NCI-H226 (cell line): ENCODE measurements around the gene HS6ST1.
A peak's percentile ranks its signal among the peaks of the same experiment; 100 is the strongest.
"Not testable (repeated sequence)": the region's sequence is repeated elsewhere in the genome, so short reads cannot be mapped to it uniquely, and the experiment has no call there.

Source experiments
- DNase-seq: peaks from one replicate; pipeline ENCODE4 v3.0.0-alpha.2; 2015

HS6ST1 gene

DNA sequence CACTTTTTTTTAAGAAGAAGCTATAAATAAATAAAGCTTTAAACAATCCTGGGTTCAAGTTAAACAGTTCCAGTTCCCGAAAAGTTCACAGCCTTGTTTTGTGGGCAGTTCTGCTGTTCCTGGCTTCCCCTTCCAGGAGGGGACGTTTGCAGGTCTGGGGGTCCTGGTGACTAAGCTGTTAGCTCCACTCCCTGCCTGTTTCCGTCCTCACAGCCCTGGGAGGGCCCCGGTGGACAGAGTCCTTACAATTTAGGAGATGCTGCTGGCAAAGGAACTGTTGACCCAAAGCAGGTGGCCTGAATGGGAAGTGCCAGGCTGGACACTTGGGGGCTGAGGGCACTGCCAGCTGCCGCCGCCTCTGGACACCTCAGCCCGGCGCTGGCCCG is 53.1 kb downstream of the HS6ST1 start:
- DNase-seq = not testable (repeated sequence)

DNA sequence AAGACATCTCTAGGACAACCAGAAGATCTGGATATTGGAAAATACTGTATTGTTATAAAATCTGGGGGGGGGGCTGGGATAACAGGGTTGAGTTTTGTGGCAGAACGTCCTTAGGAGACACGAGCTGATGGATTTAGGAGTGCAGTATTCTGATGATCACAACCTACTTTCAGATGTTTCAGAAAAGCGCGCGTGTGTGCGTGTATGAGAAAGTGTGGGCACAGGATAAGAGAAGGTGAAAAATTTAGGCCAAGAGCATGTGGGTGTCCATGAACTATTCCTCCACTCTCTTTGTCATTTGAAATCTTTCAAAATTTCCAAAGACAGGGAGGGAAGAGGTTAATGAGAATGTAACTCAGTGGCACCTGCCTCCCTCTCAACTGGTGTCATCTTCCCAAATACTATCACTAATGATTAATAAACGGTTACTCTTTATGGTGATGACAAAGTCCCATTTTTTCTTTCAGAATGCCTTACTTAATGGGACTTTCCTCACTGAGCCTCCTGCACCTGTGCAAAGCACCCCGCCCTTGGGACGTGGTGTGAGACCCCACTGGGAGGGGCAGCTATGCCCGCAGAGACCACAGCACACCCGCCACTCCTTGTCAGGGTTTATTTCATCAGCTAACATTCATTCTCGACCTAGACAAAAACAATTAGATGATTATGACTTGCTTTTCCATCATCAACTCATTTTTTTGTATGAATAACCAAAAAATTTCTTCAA is 53.6 kb downstream of the HS6ST1 start:
- DNase-seq = no peak

DNA sequence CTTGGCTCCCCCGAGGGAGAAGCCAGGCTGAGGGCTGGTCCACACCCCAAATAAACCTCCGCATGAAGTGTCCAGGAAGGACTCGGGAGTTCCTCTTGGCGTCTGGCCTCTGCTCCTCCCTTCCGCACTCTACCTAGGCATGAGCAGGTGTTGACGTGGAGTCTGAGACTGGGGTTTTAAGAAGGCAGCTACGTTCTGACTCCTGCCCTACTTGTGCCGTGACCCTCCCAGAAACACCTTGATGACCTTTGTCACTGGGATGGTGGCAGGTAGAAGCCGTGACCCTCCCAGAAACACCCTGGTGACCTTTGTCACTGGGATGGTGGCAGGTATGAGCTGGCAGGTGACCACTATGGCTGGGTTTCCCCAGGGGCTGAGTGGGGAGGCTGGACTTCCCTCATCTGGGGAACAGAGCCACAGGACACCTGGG is 54.8 kb downstream of the HS6ST1 start:
- DNase-seq = no peak

DNA sequence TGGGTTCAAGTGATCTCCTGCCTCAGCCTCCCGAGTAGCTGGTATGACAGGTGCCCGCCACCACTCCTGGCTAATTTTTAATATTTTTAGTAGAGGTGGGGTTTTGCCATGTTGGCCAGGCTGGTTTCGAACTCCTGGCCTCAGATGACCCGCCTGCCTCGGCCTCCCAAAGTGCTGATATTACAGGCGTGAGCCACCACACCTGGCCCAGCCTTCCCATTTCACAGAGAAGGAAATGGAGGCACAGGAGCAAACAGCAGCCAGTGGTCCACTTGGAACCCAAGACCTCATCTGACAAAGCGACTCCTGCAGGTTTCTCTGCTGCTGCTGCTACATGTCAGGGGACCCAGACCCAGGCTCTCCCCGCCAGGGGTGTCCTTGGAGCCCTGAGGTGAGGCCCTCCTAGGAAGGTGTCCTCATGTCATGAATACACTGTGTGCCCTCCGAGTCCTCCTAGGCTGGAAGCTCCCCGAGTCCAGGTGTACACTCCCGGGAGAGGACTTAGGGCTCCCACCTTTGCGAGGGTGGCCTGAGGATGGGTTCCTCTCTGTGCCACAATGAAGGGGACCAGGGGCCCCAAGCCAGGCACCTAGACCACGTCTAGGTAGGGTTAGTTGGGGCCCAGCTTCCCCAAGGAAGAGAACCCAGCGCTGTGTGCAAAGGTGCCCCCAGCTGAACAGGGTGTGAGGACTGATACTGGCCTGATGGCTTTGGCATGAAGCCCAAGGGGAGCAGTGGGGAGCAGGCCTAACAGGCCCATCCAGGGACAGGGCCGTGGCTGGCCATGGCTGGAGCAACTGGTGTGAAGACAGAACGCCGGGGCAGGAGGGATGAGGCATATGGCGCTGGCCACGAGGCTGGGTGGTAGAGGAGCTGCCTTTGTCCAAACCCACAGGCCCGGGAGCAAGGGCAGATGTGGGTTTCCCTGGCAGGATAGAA is 56.1 kb downstream of the HS6ST1 start:
- no peak for DNase-seq

DNA sequence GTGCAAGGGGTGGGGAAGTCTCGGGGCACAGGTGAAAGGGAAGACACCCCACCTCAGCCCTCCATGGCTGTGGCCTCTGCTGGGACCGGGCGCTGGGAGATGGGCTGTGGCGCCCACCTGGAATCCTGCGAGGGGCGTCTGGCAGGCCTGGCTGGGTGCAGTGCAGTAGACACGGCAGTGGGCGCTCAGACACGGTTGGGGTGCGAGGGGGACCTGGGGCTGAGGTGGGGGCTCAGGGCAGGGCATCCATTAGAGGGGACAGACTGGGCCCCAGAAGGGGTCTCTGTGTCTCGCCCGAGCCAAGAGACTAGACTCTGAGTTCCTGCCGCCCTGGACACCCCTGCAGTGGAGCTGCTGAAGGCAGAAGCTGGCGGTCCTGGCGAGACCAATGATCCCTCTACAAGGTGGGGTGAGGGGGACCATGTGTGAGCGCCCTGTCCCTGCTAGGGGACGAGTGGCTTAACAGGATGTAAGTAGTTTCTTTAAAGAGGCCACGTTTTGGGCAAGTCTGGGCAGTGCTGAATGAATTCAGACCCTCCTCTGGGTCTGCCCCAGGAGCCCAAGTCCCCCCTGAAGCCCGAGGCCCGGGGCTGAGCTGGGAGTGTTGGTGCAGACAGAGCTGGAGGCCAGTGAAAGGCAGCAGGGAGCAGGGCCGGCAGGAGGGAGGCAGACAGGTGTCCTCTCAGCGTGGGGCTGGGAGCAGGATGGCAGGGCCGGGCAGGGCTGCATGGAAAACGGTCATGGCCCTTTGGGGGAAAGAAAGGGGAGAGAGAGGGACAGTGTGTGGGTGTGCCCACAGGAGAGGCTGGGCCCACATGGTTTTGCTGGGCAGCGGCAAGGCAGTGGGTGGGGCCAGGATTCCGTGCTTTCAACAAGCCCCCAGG is 57.2 kb downstream of the HS6ST1 start:
- no peak for DNase-seq

DNA sequence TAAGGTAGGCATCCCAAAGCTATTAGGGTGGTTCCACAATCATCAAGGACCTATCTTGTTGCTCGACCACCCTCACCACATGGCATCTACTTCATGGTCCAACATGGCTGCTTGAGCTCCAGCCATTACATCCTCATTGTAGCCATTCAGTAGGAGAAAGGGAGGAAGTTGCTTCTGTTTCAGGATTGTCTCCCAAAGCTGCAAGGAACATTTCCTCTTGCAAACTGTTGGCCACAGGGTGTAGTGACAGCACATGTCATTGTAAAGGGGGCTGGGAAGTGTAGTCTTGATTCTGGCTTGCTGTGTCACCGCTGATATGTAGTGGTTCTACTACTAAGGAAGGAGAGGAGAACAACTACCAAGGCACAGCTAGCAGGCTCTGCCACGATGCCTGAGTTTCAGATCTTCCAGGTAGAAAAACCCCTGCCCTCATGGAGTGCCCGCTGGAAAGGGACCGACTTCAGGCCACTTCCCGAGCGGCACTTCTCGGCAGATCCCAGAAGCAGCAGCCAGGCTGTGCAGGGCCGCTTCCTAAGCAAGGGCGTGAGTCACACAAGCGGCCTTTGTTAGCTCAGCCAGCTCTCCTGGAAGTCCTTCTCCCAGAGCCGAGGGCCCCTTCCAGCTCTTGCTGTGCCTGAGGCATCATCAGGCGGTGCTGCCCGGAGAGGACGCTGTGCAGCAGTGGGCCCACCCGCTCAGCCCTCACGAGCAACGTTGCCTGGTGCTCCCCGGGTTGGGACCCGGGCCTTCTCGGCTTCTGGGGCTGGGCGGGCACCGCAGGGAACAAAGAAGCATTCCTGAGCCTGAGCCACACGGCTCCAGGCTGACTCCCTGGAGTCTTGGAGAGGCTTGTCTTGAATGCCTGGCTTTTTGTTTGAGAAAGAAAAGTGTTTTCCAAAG is 58.2 kb downstream of the HS6ST1 start:
- DNase-seq = no peak

DNA sequence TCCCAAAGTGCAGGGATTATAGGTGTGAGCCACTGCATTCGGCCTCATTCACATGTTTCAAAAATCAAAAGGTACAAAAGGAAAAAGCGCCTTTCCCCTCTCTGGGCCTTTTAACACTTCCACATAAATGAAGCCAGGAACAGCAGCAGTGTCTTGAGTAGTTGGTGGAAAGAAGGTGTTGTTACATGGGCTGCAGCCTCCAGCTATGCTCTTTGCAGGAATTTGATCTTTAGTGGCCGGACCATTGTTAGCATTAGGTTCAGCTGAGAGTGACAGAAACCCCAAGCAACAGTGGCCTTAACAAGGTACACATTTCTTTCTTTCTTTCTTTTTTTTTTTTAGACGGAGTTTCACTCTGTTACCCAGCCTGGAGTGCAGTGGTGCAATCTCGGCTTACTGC is 59.1 kb downstream of the HS6ST1 start:
- no peak for DNase-seq

DNA sequence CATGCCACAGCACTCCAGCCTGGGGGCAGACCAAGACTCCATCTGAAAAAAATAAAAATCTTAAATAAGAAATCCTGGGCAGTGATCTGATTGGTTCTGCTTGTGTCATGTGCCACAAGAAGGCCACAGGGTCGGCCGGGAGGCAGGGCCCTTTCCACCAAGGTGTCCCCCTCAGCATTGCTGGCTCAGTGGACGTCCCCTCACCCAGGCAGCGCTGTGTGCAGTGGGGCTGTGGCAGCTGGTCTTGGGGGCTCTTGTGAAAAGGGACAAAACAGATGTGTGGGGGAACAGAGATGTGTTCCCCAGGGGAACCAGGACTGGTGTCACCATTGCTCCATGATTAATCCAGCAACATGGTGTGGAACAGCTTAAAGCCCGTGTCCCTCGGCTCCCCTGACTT is 60.5 kb downstream of the HS6ST1 start:
- no peak for DNase-seq

DNA sequence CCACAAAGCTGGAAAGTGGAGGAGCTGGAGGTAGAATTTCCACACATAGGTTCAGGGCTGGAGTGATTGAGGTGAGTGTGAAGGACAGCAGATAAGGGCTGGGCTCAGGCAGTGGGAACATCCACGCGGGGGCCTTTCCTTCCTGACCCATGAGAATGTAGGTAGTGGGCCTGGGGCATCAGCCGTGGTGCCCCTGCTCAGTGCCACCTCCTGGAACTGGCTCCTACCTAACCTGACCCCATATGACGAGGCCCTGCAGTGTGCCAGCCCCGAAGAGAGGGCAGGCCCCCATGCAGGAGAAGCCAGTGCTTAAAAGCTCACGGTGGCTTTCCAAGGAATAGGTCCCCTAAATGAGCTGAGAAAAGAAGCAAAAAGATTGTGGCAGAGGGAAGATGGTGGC is 66.2 kb downstream of the HS6ST1 start:
- no peak for DNase-seq

DNA sequence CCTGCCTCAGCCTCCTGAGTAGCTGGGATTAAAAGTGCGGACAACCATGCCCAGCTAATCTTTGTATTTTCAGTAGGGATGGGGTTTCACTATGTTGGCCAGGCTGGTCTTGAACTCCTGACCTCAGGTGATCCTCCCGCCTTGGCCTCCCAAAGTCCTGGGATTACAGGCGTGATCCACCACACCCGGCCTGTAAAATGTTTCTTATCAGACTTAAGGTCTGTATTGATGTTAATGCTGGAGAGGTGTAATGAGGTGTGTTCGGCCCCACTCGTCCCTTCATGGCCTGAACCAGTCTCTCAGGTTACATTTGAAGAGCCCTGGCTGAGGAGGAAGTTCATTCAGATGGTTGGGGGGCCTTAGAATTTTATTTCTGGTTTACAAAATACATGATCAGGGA is 66.6 kb downstream of the HS6ST1 start:
- DNase-seq = not testable (repeated sequence)

DNA sequence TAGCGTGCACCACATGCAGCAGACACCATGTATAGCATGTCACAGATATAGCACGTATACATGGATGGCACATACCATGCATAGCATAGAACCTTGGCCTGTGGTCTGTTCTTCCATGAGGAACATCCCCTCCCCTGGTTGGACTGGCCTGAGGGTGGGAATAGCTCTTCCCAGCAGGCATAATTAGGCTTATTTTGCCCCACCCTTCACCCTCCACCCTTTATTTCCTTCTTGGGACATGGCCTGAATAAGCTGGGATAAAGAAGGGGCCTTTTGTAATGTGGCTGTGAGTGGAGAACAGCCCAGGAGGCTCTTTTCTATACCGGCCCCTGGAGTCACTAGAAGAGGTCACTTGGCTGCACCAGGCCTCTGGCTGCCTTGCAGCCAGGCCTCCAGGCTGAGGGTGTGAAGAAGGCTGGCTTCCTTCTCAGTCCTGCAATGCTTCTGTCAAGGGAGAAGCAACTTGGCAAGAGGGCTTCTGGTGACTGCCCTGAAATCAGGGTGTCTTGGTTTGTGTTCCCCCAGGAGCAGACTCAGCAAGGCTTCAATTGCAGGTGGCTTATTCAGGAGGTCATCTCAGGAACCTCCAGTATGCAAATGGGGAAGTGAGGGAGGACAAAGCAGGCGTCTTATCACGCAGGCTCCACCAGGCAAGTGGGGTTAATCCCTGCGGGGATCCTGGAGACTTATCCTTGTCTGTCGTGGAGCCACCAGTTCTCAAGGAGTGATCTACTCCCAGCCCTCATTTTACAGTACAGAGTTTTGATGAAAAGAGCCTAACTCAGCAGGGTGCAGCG is 68.2 kb downstream of the HS6ST1 start:
- DNase-seq = no peak

DNA sequence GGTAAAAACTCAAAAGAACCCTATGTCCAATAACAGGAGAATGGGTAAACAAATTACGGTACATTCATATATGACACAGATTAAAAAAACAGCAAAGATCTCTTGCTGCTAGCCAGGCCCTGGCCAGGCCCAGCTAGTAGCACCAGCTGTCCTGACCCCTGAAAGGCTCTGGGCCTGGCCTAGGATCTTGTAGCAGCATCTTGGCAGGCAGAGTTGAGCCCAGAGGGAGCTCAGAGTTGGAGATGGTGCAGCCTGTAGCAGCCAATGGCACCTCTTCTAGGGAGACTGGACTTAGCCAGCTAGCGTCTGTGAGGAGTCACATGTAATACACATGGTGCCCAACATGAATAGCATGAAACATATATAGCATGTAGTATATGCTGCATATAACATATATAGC is 69.1 kb downstream of the HS6ST1 start:
- no peak for DNase-seq

DNA sequence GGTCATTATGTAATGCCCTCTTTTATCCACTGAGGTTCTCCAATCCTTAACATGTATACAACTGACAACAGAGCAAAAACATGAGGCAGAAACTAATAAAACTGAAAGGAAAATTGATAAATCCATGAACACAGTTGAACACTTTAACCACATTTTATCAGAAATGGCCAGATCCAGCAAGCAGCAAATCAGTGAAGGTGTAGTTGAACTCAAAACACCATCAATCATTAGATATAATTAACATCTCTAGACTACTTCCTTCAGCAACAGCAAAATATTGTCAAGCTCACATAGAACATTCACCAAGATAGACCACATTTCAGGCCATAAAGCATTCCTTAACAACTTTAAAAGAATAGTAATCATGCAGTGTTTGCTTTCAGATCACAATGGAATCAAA is 72.9 kb downstream of the HS6ST1 start:
- no peak for DNase-seq

DNA sequence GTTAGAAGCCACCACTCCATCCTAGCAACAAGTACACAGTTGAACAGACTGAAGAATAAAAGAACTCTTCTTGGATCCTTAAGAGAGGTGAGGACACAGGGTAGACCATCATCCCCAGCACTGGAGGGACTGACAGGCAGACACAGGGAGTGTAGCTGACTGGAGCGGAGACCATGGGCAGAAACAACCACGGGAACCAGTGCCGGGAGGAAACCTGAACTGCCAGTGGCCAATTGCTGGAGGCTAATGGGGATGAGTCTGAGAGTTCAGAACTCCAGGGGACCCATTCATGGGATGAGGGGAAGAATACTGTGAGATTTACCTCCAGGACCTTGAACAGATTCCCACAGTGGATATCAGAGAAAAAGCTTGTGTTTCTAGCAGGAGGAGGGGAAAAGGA is 76.8 kb downstream of the HS6ST1 start:
- no peak for DNase-seq

DNA sequence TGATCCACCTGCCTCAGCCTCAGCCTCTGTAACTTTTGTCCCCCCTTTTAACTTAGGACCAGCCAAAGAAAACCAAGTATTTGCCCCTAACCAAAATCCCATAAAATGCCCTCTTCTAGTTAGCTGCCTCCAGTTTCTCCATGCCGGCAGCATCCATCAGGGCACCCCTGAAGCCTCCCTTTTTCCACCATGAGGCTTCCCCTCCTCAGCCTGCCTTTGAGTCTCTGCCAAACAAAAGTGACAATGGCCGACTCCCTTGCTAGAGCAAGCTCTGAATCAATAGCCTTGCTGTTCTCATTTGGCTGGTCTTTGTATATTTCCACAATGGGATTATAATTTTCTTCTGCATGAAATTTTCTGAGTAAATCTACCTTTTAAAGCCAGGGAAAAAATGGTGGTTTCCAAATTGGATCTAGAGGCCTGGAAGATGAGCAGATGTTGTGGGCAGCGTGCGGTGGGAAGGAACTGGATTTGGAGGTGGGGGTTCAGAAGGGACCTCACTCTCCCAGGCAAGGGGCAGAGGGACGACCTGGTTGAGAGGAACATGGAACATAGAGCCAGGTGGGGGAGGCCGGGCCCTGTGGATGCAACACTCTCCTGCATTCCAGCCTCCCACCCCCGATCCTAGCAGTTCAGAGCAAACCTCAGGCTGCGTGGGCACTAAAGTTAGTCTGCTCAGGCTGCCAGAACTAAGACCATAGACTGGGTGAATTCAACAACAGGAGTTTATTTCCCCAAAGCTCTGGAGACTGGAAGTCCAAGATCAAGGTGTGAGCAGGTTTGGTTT is 80.6 kb downstream of the HS6ST1 start:
- no peak for DNase-seq

DNA sequence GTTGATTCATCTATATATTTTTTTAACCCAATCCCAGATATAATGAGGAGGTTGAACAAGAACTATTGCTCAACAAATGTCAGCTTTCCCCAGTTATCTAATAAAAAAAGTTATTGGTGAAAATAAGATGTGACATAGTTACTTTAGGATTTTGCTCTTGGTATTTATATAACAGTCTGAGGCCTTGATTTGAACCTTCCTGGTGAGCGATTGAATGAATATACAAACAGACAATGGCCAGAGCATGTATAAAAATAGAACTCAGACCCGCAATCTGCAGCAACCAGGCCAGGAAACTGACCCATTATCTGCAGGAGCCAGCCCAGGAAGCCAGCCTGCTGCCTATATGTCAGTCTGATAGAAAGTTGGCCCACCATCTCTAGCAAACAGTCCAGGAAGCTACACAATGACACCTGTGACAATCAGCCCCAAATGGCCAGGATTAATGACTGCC is 81.6 kb downstream of the HS6ST1 start:
- DNase-seq = no peak

DNA sequence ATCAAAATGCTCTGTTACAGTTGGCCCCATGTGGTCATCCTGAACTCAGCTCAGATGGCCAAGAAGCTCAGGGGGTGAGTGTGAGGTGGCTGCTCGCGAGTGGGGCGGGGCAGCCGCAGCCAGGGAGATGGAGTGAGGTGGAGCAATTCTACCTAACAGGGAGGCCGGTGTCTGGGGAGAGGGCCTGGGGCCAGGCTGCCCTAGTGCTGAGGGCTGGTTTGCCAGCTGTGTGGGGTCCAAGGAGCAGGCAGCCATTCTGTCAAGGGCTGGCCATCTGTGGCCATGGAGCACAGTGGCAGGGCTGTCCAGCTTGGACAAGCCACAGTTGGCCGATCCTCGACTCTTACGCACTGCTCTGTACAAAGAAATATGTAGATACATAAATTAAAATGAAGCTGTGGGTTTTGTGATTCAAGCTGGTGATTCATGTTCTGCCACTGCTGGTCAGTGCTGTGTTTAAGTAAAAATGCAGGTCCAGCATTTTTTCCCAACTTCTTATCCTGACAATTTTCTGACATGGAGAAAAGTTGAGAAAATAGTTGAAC is 82.1 kb downstream of the HS6ST1 start:
- peak; percentile 53 for DNase-seq

DNA sequence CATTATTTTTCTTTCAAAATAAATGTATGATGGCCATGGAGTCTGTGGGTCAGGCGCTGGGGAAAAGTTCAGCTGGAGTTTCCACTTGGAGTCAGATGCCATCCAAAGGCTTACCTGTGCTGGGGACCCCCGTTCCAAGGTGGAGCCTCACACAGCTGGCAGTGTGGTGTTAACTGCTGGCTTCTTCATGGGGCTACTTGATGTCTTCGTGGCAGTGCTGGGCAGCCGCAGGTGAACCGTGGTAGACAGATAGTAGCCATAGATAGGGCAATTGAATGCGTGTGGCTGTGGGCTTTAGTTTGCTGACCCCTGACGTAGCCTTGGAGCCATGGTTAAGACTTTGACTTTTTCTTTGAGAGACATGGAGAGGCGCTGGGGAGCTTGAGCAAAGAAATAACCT is 83.1 kb downstream of the HS6ST1 start:
- no peak for DNase-seq

DNA sequence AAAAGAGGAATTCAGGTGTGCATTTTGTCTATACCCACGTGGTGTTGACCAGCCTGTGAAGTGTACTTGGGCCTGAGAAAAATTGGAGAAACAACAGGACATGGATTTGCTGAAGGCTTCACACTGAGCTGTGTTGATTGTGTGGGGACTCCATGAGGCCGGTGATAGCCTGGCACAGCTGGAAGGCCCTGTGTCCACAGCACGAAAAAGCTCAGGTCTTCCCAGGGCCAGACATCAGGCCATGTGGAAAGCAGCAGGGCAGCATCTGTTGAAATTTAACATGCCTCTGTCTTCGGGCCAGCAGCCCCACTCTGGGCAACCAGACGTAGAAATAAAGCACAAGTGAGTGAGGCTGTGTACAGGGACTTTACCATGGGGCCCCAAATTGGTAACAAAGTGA is 84.1 kb downstream of the HS6ST1 start:
- no peak for DNase-seq

DNA sequence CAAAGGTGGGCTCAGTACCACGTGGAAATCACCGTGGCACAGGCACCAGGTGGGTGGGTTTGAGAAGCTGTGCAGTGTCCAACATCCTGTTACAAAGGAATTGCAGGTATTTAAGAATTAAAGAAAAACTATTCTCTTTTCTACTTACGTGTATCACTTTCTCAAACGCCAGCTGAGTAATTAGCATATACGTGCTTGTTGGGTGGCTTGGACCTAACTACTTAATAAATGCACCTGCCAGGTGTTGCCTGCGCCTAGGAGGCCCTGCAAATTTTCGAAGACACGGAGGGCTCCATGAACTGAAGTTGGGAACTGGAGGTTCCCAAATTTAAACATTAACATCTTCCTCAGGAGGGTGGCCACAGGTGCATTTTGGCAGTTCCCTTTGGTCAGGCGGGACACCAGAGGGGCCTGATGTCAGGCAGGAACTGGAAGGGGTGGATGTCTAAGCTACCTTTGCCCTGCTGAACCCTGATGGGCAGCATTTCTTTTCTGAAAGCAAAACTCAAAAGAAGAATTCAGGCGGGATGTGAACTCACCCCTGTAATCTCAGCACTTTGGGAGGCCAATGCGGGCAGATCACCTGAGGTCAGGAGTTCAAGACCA is 84.8 kb downstream of the HS6ST1 start:
- DNase-seq = no peak
